Activated CD8-positive, alpha-beta memory T cell treated with anti-CD3 and anti-CD28 coated beads for 4 hours (primary cell): Measurements from ENCODE around the gene MSS51.

ENCODE experiments used
- DNase-seq, 2 donors: peaks; one replicate each; pipeline ENCODE4 v3.0.0-alpha.2; 2020; ENCODE audit warnings: low read depth in 2 of 2

Gene MSS51

GRCh38 chr10:73433538-73433867 is at the start of gene MSS51:
Gene MSS51 (minus strand): TSS chr10:73433561. CDS start chr10:73428284, 5,277 bp downstream.
- DNase-seq, result no peak

DNA sequence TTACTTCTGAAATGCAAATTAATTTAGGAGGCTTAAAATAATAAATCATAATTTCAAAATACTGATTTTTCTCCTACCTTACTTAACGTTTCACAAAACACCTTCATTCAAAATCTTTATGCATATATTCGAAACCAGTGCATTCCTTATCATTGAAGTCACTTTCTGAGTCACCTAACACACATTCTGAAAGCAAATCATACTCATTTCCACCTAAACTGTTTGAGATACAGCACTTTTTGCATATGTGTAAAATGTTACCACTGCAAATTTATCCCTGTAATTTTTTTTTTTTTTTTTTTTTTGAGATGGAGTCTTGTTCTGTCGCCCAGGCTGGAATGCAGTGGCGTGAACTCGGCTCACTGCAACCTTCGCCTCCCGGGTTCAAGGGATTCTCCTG is 46.8 kb upstream of the MSS51 start:
- no peak for DNase-seq

DNA sequence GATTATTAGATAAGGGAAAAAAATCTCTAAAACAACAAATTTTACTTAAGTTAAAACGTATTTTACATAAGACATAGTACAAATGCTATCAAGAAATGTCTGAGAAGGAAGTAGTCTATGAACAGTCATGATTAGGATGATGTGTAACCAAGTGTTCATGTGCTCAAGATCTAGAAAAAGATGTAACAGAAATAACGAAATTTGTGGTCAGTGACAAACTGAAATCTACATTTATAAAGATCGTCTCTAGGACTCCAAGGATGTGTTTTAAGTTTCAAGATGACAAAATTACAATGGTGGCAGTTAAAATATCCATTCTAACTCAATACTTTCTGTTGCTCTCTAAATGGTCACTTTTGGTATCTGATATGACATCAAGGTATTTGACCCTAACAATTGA is 45.3 kb upstream of the MSS51 start:
- no peak for DNase-seq

- DNase-seq, result no peak
Measured at GRCh38 chr10:73471226-73471625, 37.9 kb upstream of the MSS51 start.

GRCh38 chr10:73469579-73469978 is 36.2 kb upstream of the MSS51 start:
- no peak for DNase-seq

- no peak for DNase-seq
Measured at GRCh38 chr10:73467206-73467605, 33.8 kb upstream of the MSS51 start.

DNA sequence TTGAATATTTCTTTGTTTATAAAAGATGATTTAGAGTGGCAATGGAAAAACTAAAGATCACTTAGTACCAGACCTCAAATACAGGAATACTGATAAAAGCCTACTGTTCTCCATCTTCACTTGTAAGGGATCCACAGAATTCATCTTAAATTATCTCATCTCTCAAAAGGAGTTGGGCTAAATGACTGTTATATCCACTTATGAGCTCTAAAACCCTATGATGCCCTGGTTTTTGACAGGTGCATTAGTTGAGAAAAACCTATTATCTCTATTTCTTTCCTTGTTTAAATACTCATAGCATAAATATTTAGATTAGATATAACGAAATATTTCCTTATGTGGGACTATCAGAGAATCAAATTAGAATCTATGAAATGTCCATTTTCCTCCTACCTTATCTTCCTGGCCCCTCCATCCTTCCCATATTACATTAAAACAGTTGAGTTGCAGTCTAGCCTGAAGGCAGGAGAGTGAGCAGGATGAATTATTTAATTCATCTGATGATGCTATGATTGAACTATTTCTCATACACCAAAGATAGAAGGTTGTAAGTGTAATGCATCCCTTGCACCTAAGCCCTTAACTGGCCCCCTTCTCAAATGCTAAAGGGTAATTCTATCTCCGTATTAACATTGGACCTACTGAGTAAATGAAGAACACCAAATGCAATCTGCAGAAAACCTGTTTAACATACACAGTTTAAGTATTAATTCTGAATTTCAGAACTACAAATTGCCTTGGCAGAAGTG is 32.8 kb upstream of the MSS51 start:
- DNase-seq, result no peak

- no peak for DNase-seq
Measured at GRCh38 chr10:73460897-73461296, 27.5 kb upstream of the MSS51 start.

- DNase-seq, result no peak
Measured at GRCh38 chr10:73459683-73460314, 26.4 kb upstream of the MSS51 start.

GRCh38 chr10:73456187-73456890 is 23.0 kb upstream of the MSS51 start:
- no peak for DNase-seq

DNA sequence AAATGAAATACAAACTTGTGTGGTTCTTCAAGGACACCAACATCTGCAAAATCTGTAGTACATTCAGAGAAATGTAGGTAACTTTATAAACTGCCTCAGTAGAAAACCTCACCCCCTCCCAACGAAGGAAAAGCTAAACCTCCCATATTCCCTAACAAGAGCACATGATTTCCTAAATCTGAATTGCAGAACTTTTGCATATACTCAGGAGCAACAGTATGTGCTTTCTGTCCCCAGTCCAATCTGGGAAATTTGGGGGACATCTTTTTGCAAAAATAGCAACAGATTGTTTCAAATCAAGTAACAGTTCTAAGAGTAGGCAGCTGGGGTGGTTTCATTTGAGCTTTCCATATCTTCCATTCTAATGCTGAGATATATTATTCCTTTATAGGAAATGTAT is 15.8 kb upstream of the MSS51 start:
- no peak for DNase-seq

DNA sequence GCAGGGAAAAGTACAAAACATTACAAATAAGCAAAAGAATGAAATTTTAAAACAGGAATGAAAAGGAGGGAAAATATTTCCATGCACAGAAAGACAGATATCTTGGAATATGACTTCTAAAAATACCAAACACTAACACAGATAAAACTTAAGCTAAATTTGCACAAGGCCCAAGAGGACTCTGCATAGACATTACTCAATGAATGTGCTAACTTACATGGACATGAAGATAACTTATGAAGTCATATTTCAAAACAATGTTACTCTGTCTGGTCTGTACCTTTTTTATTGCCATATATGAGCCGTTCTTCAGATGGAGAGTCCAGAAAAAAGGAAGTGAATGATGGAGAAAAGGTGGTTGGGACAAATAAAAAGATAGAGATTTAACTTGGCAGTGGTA is 15.0 kb upstream of the MSS51 start:
- DNase-seq, result no peak

GRCh38 chr10:73446926-73447325 is 13.6 kb upstream of the MSS51 start:
- DNase-seq, result no peak

DNA sequence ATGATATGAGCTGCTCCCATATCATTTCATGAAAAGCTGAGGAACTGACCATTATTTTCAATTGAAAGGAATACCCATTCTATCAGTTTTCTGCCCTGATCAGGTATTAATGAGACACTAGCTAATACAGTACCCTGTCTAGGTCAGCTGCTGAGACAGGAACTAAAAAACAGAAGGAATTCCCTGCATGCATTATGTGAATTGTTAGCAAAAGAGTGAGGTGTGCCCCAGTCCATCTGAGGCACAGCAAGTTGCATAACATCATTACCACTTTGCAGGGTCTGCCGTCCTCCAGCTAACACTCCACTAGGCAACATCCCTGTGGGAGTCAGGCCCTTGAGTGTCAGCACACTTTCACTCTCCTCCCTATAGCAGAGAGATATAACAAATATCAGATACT is 11.1 kb upstream of the MSS51 start:
- DNase-seq, result no peak

GRCh38 chr10:73439605-73440312 is 6.4 kb upstream of the MSS51 start:
- no peak for DNase-seq

DNA sequence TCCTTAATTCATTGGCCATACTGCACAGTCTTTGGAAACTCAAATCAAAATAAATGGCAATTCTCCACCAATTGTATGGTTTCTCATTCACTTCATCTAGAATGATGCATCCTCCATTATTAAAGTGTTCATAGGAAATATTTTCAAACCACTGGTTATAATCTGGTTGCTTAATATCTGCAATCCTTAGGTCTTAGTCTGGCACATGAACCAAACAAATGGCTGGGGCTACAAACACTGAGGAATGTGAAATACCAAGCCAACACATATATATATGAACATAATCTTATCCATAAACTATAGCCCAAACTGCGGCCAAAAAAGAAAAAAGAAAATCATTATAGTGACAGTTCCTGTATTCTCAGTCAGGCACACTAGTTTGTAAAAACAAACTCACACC is 5.7 kb upstream of the MSS51 start:
- DNase-seq, result no peak

GRCh38 chr10:73432646-73433537 is 469 bp downstream of the MSS51 start:
- DNase-seq, result no peak

- DNase-seq, result no peak
Measured at GRCh38 chr10:73426318-73426717, 7.0 kb downstream of the MSS51 start.

GRCh38 chr10:73424478-73424877 is 8.9 kb downstream of the MSS51 start:
- DNase-seq, result no peak

- DNase-seq, result no peak
Measured at GRCh38 chr10:73423309-73423708, 10.1 kb downstream of the MSS51 start.

- DNase-seq, result no peak
Measured at GRCh38 chr10:73416571-73416970, 16.8 kb downstream of the MSS51 start.
